ENCODE results near the gene DNAJB9. TPM values are rescaled to one million over a fixed set of nuclear protein-coding genes. Genes with fewer than 3 reads are reported as not detected.

The DNAJB9 gene
- total and polyA plus RNA-seq, 4 donors: 19.4 to 28.4 (median 22.7) TPM

DNA sequence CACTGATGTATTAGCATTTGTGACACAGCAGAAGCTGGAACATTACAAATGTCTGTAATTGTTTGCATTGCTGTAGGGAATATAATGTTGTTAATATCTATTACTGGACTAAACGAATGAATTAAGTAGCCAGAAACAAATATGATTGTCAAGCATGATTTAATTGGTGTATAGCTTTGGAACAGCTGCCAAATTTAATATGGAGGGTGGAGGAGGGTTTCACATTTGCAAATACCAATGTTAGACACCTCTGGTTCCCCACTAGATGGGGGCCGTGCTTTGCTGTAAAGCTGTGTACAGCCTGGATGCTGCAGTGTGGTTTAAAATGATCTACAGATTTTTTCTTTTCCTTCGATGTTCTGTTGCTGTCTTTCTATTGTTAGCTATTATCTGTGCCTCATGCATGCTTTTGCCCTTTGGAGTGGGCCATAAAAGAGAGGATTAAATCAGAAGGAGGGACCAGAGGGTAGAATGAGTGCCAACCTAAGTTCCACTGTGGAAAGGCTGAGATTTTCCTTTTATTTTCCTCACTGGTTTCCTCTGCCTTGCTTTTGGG, 23.1 kb downstream of the DNAJB9 start:
- Histone ChIP-seq H3K4me3 (ENCODE audit: low read length in 2 of 2) (no peak overlapping the region), H3K9me3 (ENCODE audit: control insufficient read depth, low read length) (no peaks in the 10 kb centered on the region), H3K36me3 (ENCODE audit: control insufficient read depth in 1 of 2, insufficient read depth in 2 of 2, low read length in 1 of 2) (no peaks in the 10 kb centered on the region), H3K4me1 (ENCODE audit: control insufficient read depth in 1 of 2, insufficient read depth in 2 of 2, low read length in 2 of 2) (no peaks in the 10 kb centered on the region), H3K27me3 (ENCODE audit: control insufficient read depth in 1 of 2, insufficient read depth in 2 of 2, low read length in 1 of 2) (no peaks in the 10 kb centered on the region), H3K27ac (ENCODE audit: low read depth in 1 of 2, low read length in 2 of 2) (no peak overlapping the region)
- DNase-seq (no peak), ATAC-seq (ENCODE audit: low FRiP score) (no peak)
- WGBS, 2 donors: 46 to 48% methylated on average over 3 of the region's 3 CpGs
- intact Hi-C loops (cut with DNase I): no loop called here

DNA sequence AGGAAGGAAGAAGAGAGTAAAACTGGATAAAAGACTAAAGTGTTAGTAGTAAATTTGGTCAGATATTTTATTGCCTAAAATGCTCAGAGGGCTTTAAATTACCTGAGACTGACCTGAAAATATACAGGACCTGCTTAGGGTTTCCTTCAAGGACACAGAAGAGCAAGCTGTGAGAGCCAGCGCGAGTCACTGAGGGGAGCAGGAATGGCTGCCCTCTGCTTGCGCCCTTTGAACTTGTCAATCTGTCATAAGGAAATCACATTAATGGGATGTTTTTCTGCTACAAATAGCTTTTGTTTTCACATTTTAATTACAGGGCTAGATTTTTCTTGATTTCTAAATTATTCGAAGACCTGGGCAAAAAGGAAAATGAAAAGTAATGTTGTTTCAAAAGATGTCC, 26.9 kb downstream of the DNAJB9 start:
- ATAC-seq (ENCODE audit: low FRiP score) (no peak), DNase-seq (no peak)
- no peaks in the 10 kb centered on the region for H3K27me3 ChIP-seq (ENCODE audit: control insufficient read depth in 1 of 2, insufficient read depth in 2 of 2, low read length in 1 of 2)
- no peaks in the 10 kb centered on the region for H3K36me3 ChIP-seq (ENCODE audit: control insufficient read depth in 1 of 2, insufficient read depth in 2 of 2, low read length in 1 of 2)
- intact Hi-C loops (cut with DNase I): no loop called here
- WGBS, 2 donors: 93 to 96% methylated on average over 4 of the region's 4 CpGs
- H3K4me3 ChIP-seq (ENCODE audit: low read length in 2 of 2): no peak overlapping the region
- no peak overlapping the region for H3K27ac ChIP-seq (ENCODE audit: low read depth in 1 of 2, low read length in 2 of 2)
- H3K9me3 ChIP-seq (ENCODE audit: control insufficient read depth, low read length): no peaks in the 10 kb centered on the region
- H3K4me1 ChIP-seq (ENCODE audit: control insufficient read depth in 1 of 2, insufficient read depth in 2 of 2, low read length in 2 of 2): no peaks in the 10 kb centered on the region

- no peaks in the 10 kb centered on the region for H3K36me3 ChIP-seq (ENCODE audit: control insufficient read depth in 1 of 2, insufficient read depth in 2 of 2, low read length in 1 of 2)
- no peak for ATAC-seq (ENCODE audit: low FRiP score)
- intact Hi-C loops (cut with DNase I): no loop called here
- no peak for DNase-seq
- H3K9me3 ChIP-seq (ENCODE audit: control insufficient read depth, low read length): no peaks in the 10 kb centered on the region
- 53 to 60% methylated on average over 2 of the region's 2 CpGs for WGBS, 2 donors
- H3K27me3 ChIP-seq (ENCODE audit: control insufficient read depth in 1 of 2, insufficient read depth in 2 of 2, low read length in 1 of 2): no peaks in the 10 kb centered on the region
- no peak overlapping the region for H3K4me3 ChIP-seq (ENCODE audit: low read length in 2 of 2)
- no peak overlapping the region for H3K27ac ChIP-seq (ENCODE audit: low read depth in 1 of 2, low read length in 2 of 2)
- H3K4me1 ChIP-seq (ENCODE audit: control insufficient read depth in 1 of 2, insufficient read depth in 2 of 2, low read length in 2 of 2): no peaks in the 10 kb centered on the region
These were observed 28.5 kb downstream of the DNAJB9 start for GRCh38 chr7:108598153-108598552.

DNA sequence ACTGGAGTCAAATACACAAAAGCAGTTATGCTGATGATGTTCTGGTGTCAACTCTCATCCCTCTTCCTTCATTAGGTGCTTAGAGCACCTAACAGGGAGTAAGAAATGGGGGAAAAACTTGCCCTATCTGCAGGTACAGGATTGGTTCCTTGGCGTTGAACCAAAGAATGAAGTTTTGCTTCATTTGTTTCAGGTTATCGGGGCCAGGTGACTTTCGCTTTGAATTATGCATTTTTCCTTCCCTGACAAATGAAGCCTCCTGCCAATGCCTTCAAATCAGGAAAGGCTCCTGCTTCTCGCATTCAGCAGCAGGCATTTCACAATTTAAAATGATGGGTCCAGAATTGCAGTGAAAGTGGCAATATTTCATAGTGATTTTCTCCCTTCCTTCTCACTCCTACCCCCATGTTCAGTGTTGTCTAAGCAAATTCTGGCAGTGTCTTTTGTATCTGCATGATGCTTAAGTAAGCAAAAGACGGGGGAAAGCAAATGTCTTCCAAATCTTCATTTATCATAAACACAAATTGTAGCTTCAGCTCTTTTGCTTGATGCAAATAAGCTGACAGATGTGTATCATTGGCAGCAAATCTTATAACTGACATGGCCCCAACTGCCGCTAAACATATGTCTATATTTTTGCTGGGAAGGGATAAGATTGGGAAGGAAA, 29.4 kb downstream of the DNAJB9 start:
- DNase-seq: no peak
- Histone ChIP-seq H3K36me3 (ENCODE audit: control insufficient read depth in 1 of 2, insufficient read depth in 2 of 2, low read length in 1 of 2) (no peaks in the 10 kb centered on the region), H3K4me3 (ENCODE audit: low read length in 2 of 2) (no peak overlapping the region), H3K9me3 (ENCODE audit: control insufficient read depth, low read length) (no peaks in the 10 kb centered on the region), H3K27me3 (ENCODE audit: control insufficient read depth in 1 of 2, insufficient read depth in 2 of 2, low read length in 1 of 2) (no peaks in the 10 kb centered on the region), H3K27ac (ENCODE audit: low read depth in 1 of 2, low read length in 2 of 2) (no peak overlapping the region), H3K4me1 (ENCODE audit: control insufficient read depth in 1 of 2, insufficient read depth in 2 of 2, low read length in 2 of 2) (no peaks in the 10 kb centered on the region)
- intact Hi-C loops (cut with DNase I): no loop called here
- ATAC-seq (ENCODE audit: low FRiP score): no peak
- WGBS, 2 donors: 80 to 84% methylated on average over 6 of the region's 6 CpGs

DNA sequence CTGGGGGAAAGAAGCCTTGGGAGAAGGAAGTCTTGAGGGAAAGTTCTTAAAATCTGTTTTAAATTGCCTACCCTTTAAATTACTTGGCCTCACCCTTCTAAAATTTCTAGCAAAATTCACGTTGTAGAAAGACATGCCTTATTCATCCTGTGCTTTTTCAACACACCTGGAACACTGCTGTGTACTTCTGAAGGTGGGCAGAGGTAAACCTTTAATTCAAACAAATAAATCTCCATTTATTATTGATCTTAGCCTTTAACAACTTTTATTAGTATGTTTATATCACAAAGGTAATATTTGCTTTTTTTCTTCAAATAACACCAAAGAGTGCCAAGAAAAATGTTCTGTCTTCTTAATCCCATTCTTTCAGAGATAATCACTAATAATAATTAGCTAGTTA, 30.7 kb downstream of the DNAJB9 start:
- intact Hi-C loops (cut with DNase I): no loop called here
- no peaks in the 10 kb centered on the region for H3K27me3 ChIP-seq (ENCODE audit: control insufficient read depth in 1 of 2, insufficient read depth in 2 of 2, low read length in 1 of 2)

GRCh38 chr7:108603656-108604306, 34.1 kb downstream of the DNAJB9 start:
- ATAC-seq (ENCODE audit: low FRiP score) (no peak), DNase-seq (no peak)
- intact Hi-C loops (cut with DNase I): no loop called here
- WGBS, 2 donors: 71% methylated on average over 8 of the region's 8 CpGs
- Histone ChIP-seq H3K36me3 (ENCODE audit: control insufficient read depth in 1 of 2, insufficient read depth in 2 of 2, low read length in 1 of 2) (no peaks in the 10 kb centered on the region), H3K27me3 (ENCODE audit: control insufficient read depth in 1 of 2, insufficient read depth in 2 of 2, low read length in 1 of 2) (no peaks in the 10 kb centered on the region), H3K27ac (ENCODE audit: low read depth in 1 of 2, low read length in 2 of 2) (no peak overlapping the region), H3K4me1 (ENCODE audit: control insufficient read depth in 1 of 2, insufficient read depth in 2 of 2, low read length in 2 of 2) (no peaks in the 10 kb centered on the region), H3K9me3 (ENCODE audit: control insufficient read depth, low read length) (no peaks in the 10 kb centered on the region), H3K4me3 (ENCODE audit: low read length in 2 of 2) (no peak overlapping the region)

More for the DNA sequence above, 30.7 kb downstream of the DNAJB9 start:
- H3K4me3 ChIP-seq (ENCODE audit: low read length in 2 of 2): no peak overlapping the region
- WGBS, 2 donors: 56 to 62% methylated on average over 1 of the region's 1 CpG
- no peaks in the 10 kb centered on the region for H3K9me3 ChIP-seq (ENCODE audit: control insufficient read depth, low read length)
- H3K4me1 ChIP-seq (ENCODE audit: control insufficient read depth in 1 of 2, insufficient read depth in 2 of 2, low read length in 2 of 2): no peaks in the 10 kb centered on the region
- H3K36me3 ChIP-seq (ENCODE audit: control insufficient read depth in 1 of 2, insufficient read depth in 2 of 2, low read length in 1 of 2): no peaks in the 10 kb centered on the region
- DNase-seq (no peak), ATAC-seq (ENCODE audit: low FRiP score) (no peak)
- no peak overlapping the region for H3K27ac ChIP-seq (ENCODE audit: low read depth in 1 of 2, low read length in 2 of 2)

- DNase-seq (no peak), ATAC-seq (ENCODE audit: low FRiP score) (no peak)
- intact Hi-C loops (cut with DNase I): no loop called here
- Histone ChIP-seq H3K4me1 (ENCODE audit: control insufficient read depth in 1 of 2, insufficient read depth in 2 of 2, low read length in 2 of 2) (no peaks in the 10 kb centered on the region), H3K9me3 (ENCODE audit: control insufficient read depth, low read length) (no peaks in the 10 kb centered on the region), H3K27ac (ENCODE audit: low read depth in 1 of 2, low read length in 2 of 2) (no peak overlapping the region), H3K4me3 (ENCODE audit: low read length in 2 of 2) (no peak overlapping the region), H3K36me3 (ENCODE audit: control insufficient read depth in 1 of 2, insufficient read depth in 2 of 2, low read length in 1 of 2) (no peaks in the 10 kb centered on the region), H3K27me3 (ENCODE audit: control insufficient read depth in 1 of 2, insufficient read depth in 2 of 2, low read length in 1 of 2) (no peaks in the 10 kb centered on the region)
- WGBS, 2 donors: 86 to 90% methylated on average over 11 of the region's 11 CpGs
These were observed 34.8 kb downstream of the DNAJB9 start for GRCh38 chr7:108604307-108605077.

GRCh38 chr7:108605559-108606201, 36.0 kb downstream of the DNAJB9 start:
- H3K27me3 ChIP-seq (ENCODE audit: control insufficient read depth in 1 of 2, insufficient read depth in 2 of 2, low read length in 1 of 2): no peaks in the 10 kb centered on the region
- H3K4me3 ChIP-seq (ENCODE audit: low read length in 2 of 2): no peak overlapping the region
- no peak for ATAC-seq (ENCODE audit: low FRiP score)
- DNase-seq: no peak
- H3K27ac ChIP-seq (ENCODE audit: low read depth in 1 of 2, low read length in 2 of 2): no peak overlapping the region
- no peaks in the 10 kb centered on the region for H3K4me1 ChIP-seq (ENCODE audit: control insufficient read depth in 1 of 2, insufficient read depth in 2 of 2, low read length in 2 of 2)
- H3K36me3 ChIP-seq (ENCODE audit: control insufficient read depth in 1 of 2, insufficient read depth in 2 of 2, low read length in 1 of 2): no peaks in the 10 kb centered on the region
- intact Hi-C loops (cut with DNase I): no loop called here
- H3K9me3 ChIP-seq (ENCODE audit: control insufficient read depth, low read length): no peaks in the 10 kb centered on the region
- WGBS, 2 donors: 81 to 82% methylated on average over 7 of the region's 7 CpGs
